NT2/D1 (cell line): Measurements from ENCODE around the gene STK38.

Source experiments
- SUZ12 ChIP-seq: IDR thresholded peaks from 2 replicates; pipeline ENCODE4 v1.6.1; 2011; ENCODE audit not compliant: insufficient read length, insufficient read depth; ENCODE audit errors: extremely low read depth
- YY1 ChIP-seq: IDR thresholded peaks from 2 replicates; pipeline ENCODE4 v1.6.1; 2011; ENCODE audit not compliant: insufficient read length, insufficient read depth
- ZNF274 ChIP-seq: IDR thresholded peaks from 2 replicates; pipeline ENCODE4 v1.6.1; 2011; ENCODE audit warnings: mild to moderate bottlenecking, low read depth, low read length

DNA sequence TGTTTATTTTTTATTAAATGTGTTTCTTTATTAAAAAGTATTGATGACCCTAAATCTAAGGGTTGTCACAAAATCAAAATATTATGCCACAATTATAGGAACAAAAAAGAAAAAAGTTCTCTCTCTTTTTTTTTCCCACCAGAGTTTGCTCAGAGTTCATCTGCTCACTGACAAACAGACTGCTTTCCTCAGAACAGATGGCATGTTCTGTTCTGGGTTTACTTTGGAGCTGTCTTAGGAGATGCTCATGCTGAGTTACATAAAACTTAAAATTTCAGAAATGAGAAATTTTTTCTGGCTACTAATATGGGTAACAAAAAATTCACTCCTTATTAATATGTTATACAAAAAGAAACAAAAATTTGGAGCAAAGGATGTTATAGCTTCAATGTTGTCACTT, 30.3 kb downstream of the STK38 start:
- TF ChIP-seq YY1 (no peak), ZNF274 (no peak), SUZ12 (no peak)
